Lower leg skin (tissue), 3 donors: ENCODE data around the gene TNFAIP2.

Source experiments
- POLR2A ChIP-seq, 2 donors: fragments of 450-650 bp; IDR thresholded peaks; one replicate each; pipeline ENCODE4 v1.6.1; 2016 to 2017; ENCODE audit warnings: antibody characterized with exemption in 2 of 2, mild to moderate bottlenecking in 1 of 2, moderate library complexity in 1 of 2
- TF ChIP-seq, protein P1 (sequence below), 3 donors: fragments of 450-650 bp; IDR thresholded peaks; one replicate each; pipeline ENCODE4 v1.5.1; 2016; ENCODE audit warnings: antibody characterized with exemption in 3 of 3, mild to moderate bottlenecking in 3 of 3, moderate library complexity in 2 of 3

DNA sequence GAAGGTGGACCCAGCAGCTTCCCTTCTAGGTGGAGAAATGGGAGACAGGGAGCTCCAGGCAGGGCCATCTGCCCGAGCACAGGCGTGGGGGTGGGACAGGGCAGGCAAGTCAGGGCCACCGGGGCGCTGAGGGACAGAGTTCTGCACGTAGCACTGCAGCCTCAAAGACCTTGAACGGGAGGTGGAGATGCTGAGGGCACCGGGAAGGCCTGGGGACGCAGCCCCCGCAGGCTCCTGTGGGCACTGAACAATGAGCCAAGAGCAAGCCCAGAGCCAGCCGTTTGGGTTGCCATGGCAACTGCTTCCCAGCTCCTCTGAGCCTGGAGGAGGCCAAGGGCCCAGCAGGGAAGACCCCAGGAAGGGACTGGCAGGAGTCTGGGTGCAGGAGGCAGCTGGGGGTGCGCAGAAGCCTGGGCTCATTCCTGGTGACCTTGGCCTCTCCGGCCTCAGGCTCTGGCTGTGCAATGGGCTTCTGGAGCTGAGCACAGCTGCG is 35.9 kb upstream of the TNFAIP2 start:
- TF ChIP-seq, protein P1, sequence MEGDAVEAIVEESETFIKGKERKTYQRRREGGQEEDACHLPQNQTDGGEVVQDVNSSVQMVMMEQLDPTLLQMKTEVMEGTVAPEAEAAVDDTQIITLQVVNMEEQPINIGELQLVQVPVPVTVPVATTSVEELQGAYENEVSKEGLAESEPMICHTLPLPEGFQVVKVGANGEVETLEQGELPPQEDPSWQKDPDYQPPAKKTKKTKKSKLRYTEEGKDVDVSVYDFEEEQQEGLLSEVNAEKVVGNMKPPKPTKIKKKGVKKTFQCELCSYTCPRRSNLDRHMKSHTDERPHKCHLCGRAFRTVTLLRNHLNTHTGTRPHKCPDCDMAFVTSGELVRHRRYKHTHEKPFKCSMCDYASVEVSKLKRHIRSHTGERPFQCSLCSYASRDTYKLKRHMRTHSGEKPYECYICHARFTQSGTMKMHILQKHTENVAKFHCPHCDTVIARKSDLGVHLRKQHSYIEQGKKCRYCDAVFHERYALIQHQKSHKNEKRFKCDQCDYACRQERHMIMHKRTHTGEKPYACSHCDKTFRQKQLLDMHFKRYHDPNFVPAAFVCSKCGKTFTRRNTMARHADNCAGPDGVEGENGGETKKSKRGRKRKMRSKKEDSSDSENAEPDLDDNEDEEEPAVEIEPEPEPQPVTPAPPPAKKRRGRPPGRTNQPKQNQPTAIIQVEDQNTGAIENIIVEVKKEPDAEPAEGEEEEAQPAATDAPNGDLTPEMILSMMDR (IDR thresholded peaks at IDR 0.05), result no peak
- no peak for TF ChIP-seq POLR2A (IDR thresholded peaks at IDR 0.05)
